Liver (tissue), 9 donors: Measurements from ENCODE around the gene GABPB1. TPM values are rescaled to one million over a fixed set of nuclear protein-coding genes. Genes with fewer than 3 reads are reported as not detected.

Source experiments
- DNase-seq: peaks from one replicate; pipeline ENCODE4 v3.0.0-alpha.2; 2017; ENCODE audit warnings: low spot score
- H3K27ac ChIP-seq, 2 donors: one replicate each; pipeline ENCODE4 v1.7.0; 2013; ENCODE audit warnings: inconsistent platforms in 2 of 2, low read length in 2 of 2, control low read depth in 1 of 2, low read depth in 1 of 2, mild to moderate bottlenecking in 1 of 2
- H3K27me3 ChIP-seq, 4 donors: one replicate each; pipeline versions ENCODE4 v1.6.1 to v1.7.0; 2013; ENCODE audit warnings: low read length in 3 of 4, inconsistent platforms in 1 of 4, mild to moderate bottlenecking in 1 of 4, moderate library complexity in 1 of 4; ENCODE audit not compliant: control insufficient read depth in 4 of 4, insufficient read depth in 4 of 4
- H3K36me3 ChIP-seq, 4 donors: one replicate each; pipeline versions ENCODE4 v1.6.1 to v1.7.0; 2013; ENCODE audit warnings: low read length in 3 of 4, mild to moderate bottlenecking in 3 of 4, low read depth in 1 of 4, moderate library complexity in 1 of 4; ENCODE audit not compliant: control insufficient read depth in 4 of 4, insufficient read depth in 3 of 4
- H3K4me1 ChIP-seq, 4 donors: one replicate each; pipeline versions ENCODE4 v1.6.1 to v1.7.0; 2013; ENCODE audit warnings: low read length in 3 of 4, mild to moderate bottlenecking in 3 of 4, moderate library complexity in 1 of 4; ENCODE audit not compliant: control insufficient read depth in 4 of 4, insufficient read depth in 4 of 4
- H3K4me3 ChIP-seq, 3 donors: one replicate each; pipeline versions ENCODE4 v1.6.1 to v1.7.0; 2013; ENCODE audit warnings: low read length in 3 of 3, control low read depth in 1 of 3, low read depth in 1 of 3, mild to moderate bottlenecking in 1 of 3
- H3K9ac ChIP-seq, 2 donors: one replicate each; pipeline ENCODE4 v1.7.0; 2013; ENCODE audit warnings: low read length in 2 of 2, mild to moderate bottlenecking in 2 of 2, moderate library complexity in 2 of 2, control low read depth in 1 of 2, low read depth in 1 of 2
- H3K9me3 ChIP-seq, 4 donors: one replicate each; pipeline versions ENCODE4 v1.6.1 to v1.7.0; 2013; ENCODE audit warnings: low read length in 3 of 4; ENCODE audit not compliant: control insufficient read depth in 4 of 4
- ATF3 ChIP-seq: IDR thresholded peaks from 2 replicates; pipeline ENCODE4 v1.6.1; 2016; ENCODE audit warnings: antibody characterized with exemption
- CTCF ChIP-seq: fragments of 150-350 bp; IDR thresholded peaks from 2 replicates; pipeline ENCODE4 v1.5.1; 2017; ENCODE audit warnings: improper control_type of control experiment, low read depth, low read length; ENCODE audit not compliant: missing input control
- EGR1 ChIP-seq, 2 donors: IDR thresholded peaks; 2 replicates each; pipeline ENCODE4 v1.6.1; 2016 to 2018; ENCODE audit warnings: antibody characterized with exemption in 2 of 2, low read depth in 2 of 2
- FOXA1 ChIP-seq: IDR thresholded peaks from 2 replicates; pipeline ENCODE4 v1.6.1; 2016; ENCODE audit warnings: antibody characterized with exemption
- FOXA2 ChIP-seq: IDR thresholded peaks from 2 replicates; pipeline ENCODE4 v1.6.1; 2016; ENCODE audit warnings: antibody characterized with exemption
- GABPA ChIP-seq, 2 donors: IDR thresholded peaks in 1 of 2; conservative IDR thresholded peaks in 1 of 2; 2 replicates each; pipeline ENCODE4 v1.6.1; 2016; ENCODE audit warnings: antibody characterized with exemption in 2 of 2, mild to moderate bottlenecking in 1 of 2, moderate library complexity in 1 of 2
- HNF4A ChIP-seq, 2 donors: conservative IDR thresholded peaks; 2 replicates each; pipeline ENCODE4 v1.6.1; 2016; ENCODE audit warnings: antibody characterized with exemption in 2 of 2, mild to moderate bottlenecking in 2 of 2
- HNF4G ChIP-seq: IDR thresholded peaks from 2 replicates; pipeline ENCODE4 v1.6.1; 2016; ENCODE audit warnings: antibody characterized with exemption
- JUND ChIP-seq, 2 donors: IDR thresholded peaks; 2 replicates each; pipeline ENCODE4 v1.6.1; 2016; ENCODE audit warnings: antibody characterized with exemption in 2 of 2
- NR2F2 ChIP-seq: IDR thresholded peaks from 2 replicates; pipeline ENCODE4 v1.6.1; 2016; ENCODE audit warnings: antibody characterized with exemption
- RXRA ChIP-seq, 2 donors: IDR thresholded peaks; 2 replicates each; pipeline ENCODE4 v1.6.1; 2017 to 2018; ENCODE audit warnings: antibody characterized with exemption in 2 of 2, mild to moderate bottlenecking in 1 of 2
- SP1 ChIP-seq: IDR thresholded peaks from 2 replicates; pipeline ENCODE4 v1.6.1; 2018; ENCODE audit warnings: antibody characterized with exemption, mild to moderate bottlenecking
- TAF1 ChIP-seq: conservative IDR thresholded peaks from 2 replicates; pipeline ENCODE4 v1.6.1; 2016; ENCODE audit warnings: antibody characterized with exemption, mild to moderate bottlenecking
- YY1 ChIP-seq: IDR thresholded peaks from 2 replicates; pipeline ENCODE4 v1.6.1; 2016; ENCODE audit warnings: antibody characterized with exemption, mild to moderate bottlenecking
- WGBS: extraction: QIAGEN DNeasy Blood & Tissue Kit; methylation state at CpG from one replicate; pipeline ENCODE4 v1.1.7; 2013; 5-methylcytosine and 5-hydroxymethylcytosine counted together
- polyA plus RNA-seq, 2 donors: library from polyadenylated mRNA; stranded (reverse) in 1 of 2; unstranded in 1 of 2; fragments of 200-250 nt in 1 of 2; fragments of >200 nt in 1 of 2; fragmentation: Nextera tagmentation in 1 of 2; extraction: Ambion mirVana in 1 of 2; gene quantifications; one replicate each; pipeline versions ENCODE4 v1.2.1 to v1.2.3, GENCODE V29; 2013 to 2015
- total RNA-seq, 2 donors: library from RNA; depleted of rRNA; stranded (reverse); fragments of >200 nt; gene quantifications; one replicate each; pipeline ENCODE4 v1.2.3, GENCODE V29; 2014
- TF ChIP-seq, protein P1 (sequence below): IDR thresholded peaks from 2 replicates; pipeline ENCODE4 v1.6.1; 2016; ENCODE audit warnings: antibody characterized with exemption
- TF ChIP-seq, protein P2 (sequence below): IDR thresholded peaks from 2 replicates; pipeline ENCODE4 v1.6.1; 2016; ENCODE audit warnings: antibody characterized with exemption, mild to moderate bottlenecking
- donor health status: healthy.
- donor health status: healthy.
- donor health status: healthy.
- donor health status: healthy.
- donor health status: healthy.

The GABPB1 gene
- total and polyA plus RNA-seq, 4 donors: 4.4 to 23.6 (median 9.8) TPM

GRCh38 chr15:50295966-50296365 lies 59.0 kb downstream of the GABPB1 start:
- Histone ChIP-seq H3K4me1 (no peaks in the 10 kb centered on the region), H3K36me3 (peaks cover 5 to 14% (median 9%) of the 10 kb centered on the region in 4 donors), H3K27ac (no peak overlapping the region), H3K27me3 (no peaks in the 10 kb centered on the region), H3K9me3 (no peaks in the 10 kb centered on the region), H3K9ac (no peak overlapping the region), H3K4me3 (no peak overlapping the region)
- 96% methylated on average over 1 of the region's 1 CpG for whole genome bisulfite sequencing
- no peak for DNase-seq
- TF ChIP-seq NR2F2 (no peak), GABPA (IDR thresholded peaks at IDR 0.05 in 1 of 2, conservative IDR thresholded peaks at IDR 0.05 in 1 of 2) (no peak), FOXA1 (no peak), HNF4A (conservative IDR thresholded peaks at IDR 0.05) (no peak), FOXA2 (no peak), YY1 (no peak), TAF1 (no peak), RXRA (IDR thresholded peaks at IDR 0.05) (no peak), JUND (IDR thresholded peaks at IDR 0.05) (no peak), SP1 (no peak), EGR1 (IDR thresholded peaks at IDR 0.05; ENCODE audit: low read depth in 2 of 2) (no peak), ATF3 (no peak), CTCF (no peak)
- TF ChIP-seq, protein P1, sequence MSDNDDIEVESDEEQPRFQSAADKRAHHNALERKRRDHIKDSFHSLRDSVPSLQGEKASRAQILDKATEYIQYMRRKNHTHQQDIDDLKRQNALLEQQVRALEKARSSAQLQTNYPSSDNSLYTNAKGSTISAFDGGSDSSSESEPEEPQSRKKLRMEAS: no peak
- TF ChIP-seq, protein P2, sequence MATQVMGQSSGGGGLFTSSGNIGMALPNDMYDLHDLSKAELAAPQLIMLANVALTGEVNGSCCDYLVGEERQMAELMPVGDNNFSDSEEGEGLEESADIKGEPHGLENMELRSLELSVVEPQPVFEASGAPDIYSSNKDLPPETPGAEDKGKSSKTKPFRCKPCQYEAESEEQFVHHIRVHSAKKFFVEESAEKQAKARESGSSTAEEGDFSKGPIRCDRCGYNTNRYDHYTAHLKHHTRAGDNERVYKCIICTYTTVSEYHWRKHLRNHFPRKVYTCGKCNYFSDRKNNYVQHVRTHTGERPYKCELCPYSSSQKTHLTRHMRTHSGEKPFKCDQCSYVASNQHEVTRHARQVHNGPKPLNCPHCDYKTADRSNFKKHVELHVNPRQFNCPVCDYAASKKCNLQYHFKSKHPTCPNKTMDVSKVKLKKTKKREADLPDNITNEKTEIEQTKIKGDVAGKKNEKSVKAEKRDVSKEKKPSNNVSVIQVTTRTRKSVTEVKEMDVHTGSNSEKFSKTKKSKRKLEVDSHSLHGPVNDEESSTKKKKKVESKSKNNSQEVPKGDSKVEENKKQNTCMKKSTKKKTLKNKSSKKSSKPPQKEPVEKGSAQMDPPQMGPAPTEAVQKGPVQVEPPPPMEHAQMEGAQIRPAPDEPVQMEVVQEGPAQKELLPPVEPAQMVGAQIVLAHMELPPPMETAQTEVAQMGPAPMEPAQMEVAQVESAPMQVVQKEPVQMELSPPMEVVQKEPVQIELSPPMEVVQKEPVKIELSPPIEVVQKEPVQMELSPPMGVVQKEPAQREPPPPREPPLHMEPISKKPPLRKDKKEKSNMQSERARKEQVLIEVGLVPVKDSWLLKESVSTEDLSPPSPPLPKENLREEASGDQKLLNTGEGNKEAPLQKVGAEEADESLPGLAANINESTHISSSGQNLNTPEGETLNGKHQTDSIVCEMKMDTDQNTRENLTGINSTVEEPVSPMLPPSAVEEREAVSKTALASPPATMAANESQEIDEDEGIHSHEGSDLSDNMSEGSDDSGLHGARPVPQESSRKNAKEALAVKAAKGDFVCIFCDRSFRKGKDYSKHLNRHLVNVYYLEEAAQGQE: no peak

- H3K9ac ChIP-seq: no peak overlapping the region
- H3K4me3 ChIP-seq: no peak overlapping the region
- no peak for DNase-seq
- no peaks in the 10 kb centered on the region for H3K4me1 ChIP-seq
- H3K27me3 ChIP-seq: no peaks in the 10 kb centered on the region
- WGBS: 97% methylated on average over 2 of the region's 2 CpGs
- no peaks in the 10 kb centered on the region for H3K9me3 ChIP-seq
- peaks cover 5 to 19% (median 10%) of the 10 kb centered on the region in 4 donors for H3K36me3 ChIP-seq
- TF ChIP-seq YY1 (no peak), ATF3 (no peak), SP1 (no peak), HNF4G (no peak), EGR1 (IDR thresholded peaks at IDR 0.05; ENCODE audit: low read depth in 2 of 2) (no peak), GABPA (IDR thresholded peaks at IDR 0.05 in 1 of 2, conservative IDR thresholded peaks at IDR 0.05 in 1 of 2) (no peak), FOXA1 (no peak), HNF4A (conservative IDR thresholded peaks at IDR 0.05) (no peak), FOXA2 (no peak), CTCF (no peak)
- TF ChIP-seq, protein P1: no peak
- TF ChIP-seq, protein P2: no peak
- H3K27ac ChIP-seq: no peak overlapping the region
These were observed 65.2 kb downstream of the GABPB1 start for GRCh38 chr15:50289749-50290148.
